ENCODE data around the gene MAP2K5.

Gene MAP2K5

DNA sequence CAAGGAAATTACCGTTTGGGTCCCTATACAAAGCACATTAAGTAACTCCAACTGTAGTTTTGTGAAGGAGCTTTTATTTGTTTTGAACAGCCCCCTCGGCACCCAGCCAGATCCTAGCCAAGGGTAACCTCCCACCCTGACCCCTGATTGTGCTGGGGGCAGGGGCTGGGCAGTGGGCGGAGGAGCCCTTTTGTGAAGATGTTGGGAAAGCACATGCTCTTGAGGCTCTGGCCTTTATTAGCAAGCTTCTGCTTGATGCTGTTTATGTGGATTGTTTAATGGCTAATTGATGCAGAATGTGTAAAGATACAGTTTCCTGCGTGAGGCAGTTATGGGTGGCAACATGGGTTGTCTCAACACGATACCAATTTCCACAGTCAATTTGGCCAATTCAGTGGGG, 136.5 kb downstream of the MAP2K5 start:
- DNase-seq, result no peak

DNA sequence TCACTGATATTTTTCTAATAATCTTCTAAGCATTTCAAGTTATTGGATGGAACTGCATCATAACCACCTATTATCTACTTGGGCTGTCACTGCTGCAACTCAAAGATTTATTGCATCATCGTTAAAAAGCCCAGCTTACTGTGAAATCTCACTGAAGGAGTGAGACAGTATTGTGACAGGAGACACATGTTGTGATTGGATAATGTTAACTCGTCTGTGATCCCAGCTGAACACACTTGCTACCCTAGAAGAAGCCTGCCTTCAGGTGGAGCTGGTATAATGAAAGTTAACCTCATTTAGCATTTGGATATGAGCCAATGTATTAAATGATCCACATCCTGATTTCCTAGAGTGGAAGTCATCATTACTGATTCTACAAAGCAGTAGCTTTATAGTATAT, 138.1 kb downstream of the MAP2K5 start:
- DNase-seq, result no peak

DNA sequence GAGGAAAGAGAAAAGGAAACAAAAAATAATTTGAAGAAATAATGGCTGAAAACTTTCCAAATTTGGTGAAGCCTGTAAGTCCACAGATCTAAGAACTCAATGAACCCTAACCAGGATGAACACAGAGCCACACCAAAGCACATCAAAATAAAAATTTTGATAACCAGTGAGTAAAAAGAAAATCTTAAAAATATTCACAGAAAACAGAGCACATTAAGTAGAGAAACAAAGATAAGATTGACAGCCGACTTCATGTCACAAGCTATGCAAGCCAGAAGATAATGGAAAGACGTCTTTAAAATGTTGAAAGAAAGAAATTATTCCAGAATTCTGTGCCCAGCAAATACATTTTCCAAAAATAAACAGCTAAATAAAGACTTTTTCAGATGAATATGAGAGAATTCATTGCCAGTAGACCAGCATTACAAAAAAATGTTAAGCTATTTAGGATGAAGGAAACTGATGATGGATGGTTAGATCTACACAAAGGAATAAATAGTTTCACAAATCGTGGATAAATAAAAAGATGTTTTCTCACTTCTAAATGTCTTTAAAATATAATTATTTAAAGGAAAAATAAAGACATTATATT, 142.6 kb downstream of the MAP2K5 start:
- no peak for DNase-seq

DNA sequence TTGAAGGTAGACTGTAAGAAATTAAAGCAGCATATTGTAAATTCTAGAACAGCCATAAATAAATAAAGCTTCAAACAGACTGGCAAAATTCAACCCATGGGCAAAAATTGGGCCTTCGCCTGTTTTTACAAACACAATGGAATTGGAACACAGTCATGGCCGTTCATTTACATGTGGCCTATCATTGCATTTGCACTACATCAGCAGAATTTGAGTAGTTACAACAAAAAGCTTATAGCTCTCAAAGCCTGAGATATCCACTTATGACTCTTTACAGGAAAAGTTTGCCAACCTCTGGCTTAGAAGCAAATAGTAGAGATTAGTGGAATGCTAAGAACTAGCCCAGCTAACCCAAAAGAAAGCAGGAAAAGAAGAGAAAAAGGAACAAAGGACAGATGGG, 143.2 kb downstream of the MAP2K5 start:
- no peak for DNase-seq

DNA sequence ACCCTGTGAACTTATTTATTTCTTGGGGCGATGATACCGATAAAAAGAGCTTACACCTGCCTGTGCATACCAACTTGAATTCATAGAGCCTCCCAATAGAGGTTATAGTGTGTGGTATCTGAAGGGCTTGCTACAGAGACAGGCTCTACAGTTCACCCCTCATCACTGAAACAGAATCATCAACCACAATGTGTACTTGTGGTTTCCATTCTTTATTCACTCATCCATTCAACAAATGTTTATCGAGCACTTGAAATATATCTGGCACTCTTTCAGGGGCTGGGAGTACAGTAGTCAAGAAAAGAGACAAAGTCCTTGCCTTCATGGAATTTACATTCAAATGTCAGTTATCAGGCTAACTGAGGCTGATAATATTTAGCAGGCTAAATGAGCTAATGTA, 148.4 kb downstream of the MAP2K5 start:
- DNase-seq, result no peak

DNA sequence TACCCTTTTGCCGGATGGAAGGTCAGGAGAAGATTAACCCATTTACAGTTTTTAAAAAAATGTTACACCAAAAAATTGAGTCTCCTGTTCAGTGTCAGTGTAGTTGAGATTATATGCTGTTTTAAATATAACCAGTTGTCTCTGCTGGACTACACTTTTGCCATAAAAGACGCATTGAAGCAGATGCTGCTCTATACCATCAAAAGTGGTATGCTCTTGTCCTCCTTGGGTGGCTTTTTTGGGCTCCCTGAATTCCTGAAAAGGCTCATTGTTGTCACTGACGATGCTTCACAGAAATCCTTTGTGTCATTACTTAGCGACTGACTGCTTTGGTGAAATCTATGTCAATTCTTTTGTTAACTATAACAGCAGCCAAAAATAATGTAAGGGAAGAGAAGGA, 148.9 kb downstream of the MAP2K5 start:
- DNase-seq, result no peak

DNA sequence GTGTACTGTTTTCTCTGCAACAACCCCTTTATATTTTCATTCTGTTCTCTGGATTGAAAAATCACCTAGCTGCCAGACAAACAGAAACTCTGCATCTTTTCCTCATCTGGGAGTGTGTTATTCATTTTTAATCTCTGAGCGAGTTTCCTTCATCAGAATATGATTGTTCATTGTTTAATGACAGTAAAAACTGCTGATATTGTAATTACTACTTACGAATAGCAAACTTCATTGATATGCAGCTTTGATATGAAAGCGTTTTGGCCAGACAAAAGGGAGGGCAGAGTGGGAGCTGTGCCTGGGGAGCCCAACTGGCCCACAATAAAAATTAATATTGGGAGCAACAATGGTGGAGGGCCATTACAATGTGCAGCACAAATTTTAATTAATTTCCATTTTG, 150.1 kb downstream of the MAP2K5 start:
- no peak for DNase-seq

DNA sequence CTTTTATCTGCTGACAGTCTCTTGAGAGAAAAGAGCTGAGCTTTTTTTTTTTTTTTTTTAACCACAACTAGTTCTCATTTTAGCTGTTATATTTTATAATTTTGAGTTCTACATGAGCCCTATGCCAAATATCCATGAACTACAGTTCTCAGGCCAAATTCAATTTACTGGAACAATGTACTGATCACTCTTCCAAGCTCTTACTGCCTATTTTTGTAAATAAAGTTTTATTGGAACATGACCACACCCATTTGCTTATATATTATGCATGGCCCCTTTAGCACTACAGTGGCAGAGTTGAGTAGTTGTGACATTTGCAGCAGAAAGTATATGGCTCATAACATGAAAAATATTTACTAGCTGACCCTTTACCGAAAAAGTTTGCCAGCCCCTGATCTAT, 153.6 kb downstream of the MAP2K5 start:
- no peak for DNase-seq

DNA sequence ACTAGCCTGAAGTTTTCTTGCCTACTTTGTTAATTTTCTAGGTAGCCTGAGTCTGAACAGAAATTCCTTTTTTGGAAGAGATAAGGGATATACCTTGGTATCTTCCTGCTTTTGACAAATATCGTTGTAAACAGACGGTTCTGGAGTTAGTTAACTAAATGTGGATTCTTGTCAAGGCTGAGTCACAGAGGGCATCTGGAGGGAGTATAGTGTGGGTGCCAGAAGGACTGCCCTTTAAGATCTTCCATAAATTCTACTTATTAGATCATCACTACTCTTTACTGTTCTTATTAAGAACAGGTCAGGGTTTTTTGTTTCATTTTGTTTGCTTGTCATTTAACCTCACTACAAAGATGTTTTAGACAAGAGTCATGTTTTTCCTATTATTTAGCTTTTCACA, 157.5 kb downstream of the MAP2K5 start:
- no peak for DNase-seq

DNA sequence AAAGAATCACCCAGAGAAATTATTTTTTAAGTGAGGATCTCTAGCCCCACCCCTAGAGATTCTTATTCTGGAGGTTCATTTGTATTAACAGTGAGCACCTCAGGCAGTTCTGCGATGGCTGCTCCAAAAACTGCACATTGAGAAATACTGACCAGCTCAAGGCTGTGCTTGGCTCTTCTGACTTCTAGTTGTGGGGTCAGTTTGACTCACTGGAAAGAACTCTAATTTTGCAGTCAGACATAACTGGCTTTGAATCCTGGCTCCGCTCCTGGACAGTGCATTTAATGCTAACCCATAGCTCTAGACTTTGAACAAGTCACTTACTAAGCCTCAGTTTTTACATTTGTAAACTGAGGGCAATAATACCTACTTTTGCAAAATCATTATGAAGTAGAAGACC, 159.2 kb downstream of the MAP2K5 start:
- no peak for DNase-seq

DNA sequence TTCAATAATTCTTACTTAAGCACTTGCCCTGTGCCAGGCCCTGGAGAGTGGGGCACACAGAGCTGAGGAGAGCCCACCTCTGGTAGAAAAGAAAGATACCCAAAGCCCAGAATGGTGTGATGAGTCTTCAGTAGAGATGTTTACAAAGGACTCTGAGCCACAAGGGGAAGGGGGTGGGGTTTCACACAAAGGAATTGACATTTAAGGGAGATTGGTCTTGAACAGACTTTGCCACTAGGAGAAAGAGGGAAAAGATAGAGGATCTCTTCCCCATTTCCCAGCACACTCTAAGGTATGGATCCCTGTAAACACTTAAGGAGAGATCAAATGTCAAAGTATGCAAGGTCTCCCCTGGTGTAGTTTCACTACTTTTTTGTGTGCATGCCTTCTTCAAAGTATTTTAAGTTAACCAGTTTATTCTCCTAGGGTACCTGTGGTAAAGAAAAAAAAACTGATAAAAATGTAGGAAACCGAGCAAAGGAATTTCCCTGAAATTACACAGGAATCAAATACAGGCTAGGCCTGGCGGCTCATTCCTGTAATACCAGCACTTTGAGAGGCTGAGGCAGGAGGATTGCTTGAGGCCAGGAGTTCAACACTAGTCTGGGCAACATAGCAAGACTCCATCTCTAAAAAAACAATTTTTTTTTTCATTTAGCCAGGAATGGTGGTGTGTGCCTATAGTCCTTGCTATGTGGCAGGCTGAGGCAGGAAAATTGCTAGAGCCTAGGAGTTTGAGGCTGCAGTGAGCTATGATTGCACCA, 165.2 kb downstream of the MAP2K5 start:
- no peak for DNase-seq

DNA sequence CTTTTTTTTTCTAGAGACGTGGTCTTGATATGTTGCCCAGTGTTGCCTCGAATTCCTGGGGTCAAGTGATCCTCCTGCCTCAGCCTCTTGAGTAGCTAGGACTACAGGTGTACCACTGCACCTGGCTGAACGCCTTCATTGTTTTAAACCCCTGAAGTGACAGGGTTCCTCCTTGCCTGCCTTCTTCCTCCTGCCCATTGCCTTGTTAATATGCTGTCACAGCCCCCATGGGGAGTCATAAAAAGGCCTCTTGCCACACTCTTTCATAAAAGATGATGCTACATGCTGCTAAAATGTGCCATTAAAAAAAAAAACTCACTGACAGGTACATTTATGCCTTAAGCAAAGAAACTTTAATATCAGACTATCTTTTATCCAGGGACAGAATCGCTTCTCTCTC, 166.0 kb downstream of the MAP2K5 start:
- no peak for DNase-seq

DNA sequence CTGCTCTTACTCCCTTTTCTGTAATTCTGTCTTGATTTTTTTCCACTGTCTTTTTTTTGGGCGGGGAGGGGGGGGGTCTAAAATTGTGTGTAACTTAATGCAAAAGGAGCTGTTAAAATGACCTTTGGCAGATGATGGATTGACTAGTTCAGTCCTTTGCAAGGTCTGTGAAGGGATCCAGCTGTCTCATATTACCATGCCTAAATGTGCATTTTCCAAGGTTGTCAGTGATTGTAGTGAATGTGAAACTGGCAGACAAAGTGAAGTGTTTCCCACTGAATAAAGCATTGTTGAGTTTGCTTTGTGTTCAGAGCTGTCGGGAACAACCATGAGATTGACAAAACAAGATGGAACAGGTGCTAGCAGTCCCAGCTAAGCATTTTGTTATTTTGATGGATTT, 172.7 kb downstream of the MAP2K5 start:
- peak; percentile 44 for DNase-seq

DNA sequence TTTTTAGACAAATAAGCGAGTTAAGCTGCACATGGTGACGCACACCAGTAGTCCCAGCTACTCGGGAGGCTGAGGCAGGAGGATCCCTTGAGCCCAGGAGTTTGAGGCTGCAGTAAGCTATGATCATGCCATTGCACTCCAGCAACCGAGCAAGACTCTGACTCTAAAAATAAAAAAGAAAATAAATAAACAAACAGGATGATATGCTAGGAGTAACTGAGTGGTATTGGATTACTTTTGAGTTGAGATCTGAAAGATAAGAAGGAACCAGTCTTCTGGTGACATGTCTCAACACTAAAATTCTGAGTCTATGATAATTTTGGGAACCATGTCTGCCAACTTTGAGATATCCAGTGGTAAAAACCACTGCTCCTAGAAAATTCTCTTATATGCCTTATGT, 173.7 kb downstream of the MAP2K5 start:
- no peak for DNase-seq

DNA sequence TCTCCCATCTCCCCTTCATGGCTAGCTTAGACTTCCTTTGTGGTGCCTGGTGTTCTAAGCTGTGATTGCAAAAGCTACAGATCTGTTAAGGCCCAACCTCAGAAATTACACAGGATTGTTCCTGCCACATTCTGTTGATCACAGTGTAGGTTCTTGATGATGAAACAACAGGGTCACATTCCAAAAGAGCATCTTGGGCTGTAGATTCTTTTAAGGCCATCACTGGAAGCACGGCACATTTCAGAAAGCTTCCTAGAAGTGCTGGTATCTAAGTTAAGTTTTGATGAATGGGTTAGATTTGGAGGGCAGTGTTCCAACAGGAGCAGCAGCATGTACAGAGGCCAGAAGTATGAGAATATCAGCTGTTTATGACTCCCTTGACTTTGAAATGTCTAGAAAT, 175.3 kb downstream of the MAP2K5 start:
- no peak for DNase-seq

DNA sequence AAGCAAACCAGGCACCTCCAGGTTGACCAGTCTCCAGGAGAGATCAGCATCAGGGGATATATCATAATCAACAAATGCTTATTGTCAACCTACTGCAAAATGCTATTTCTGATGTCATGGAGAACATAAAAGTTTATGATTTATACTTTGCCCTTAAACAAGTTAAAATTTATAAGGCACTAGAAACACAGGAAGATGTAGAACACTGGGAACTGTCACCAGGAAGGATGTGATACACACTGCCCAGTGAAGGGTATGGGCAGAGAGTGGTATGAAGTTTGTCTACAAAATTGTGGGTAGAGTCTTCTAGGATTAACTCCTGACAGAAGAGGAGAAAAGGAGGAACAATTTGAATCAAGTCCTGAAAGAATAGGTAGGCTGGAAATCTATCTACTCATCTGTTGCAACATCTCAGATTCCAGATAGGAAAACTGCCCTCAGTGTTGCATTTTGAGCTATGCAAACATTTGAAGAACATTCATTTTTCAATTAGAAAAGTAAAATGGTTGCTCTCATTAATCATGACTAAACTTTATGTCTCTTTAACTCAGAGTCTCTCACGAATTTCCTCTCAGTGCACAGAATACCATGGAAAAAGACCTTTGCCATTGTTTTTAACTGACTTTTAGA, 176.9 kb downstream of the MAP2K5 start:
- DNase-seq, result no peak

DNA sequence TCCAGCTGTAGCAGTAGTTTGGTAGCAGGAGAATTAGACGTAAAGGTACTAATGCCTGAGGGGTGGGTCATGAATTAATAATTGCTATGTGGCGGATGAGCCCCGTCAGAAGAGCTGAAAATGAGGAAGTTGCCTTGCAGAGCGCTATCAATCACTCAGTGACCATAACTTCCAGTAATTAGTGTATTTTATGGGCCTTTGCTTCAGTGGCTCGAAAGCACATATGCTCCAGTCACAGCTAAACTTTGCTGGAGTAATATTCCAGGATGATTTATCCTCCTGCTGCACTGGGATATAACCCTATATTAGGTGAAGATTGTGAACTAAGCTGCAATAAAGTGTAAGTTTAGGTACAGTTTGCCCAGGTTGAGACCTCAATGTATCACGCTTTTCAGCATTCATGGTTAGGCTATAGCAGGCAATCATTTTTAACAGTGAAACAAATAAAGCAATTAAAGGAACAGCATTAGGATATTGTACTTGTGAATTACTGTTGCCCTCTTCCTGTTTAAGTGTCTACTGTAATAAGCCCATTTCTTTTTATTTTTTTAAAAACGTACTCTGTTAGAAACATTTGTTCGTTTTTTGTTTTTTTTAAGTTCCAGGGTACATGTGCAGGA, 178.2 kb downstream of the MAP2K5 start:
- DNase-seq, result no peak

DNA sequence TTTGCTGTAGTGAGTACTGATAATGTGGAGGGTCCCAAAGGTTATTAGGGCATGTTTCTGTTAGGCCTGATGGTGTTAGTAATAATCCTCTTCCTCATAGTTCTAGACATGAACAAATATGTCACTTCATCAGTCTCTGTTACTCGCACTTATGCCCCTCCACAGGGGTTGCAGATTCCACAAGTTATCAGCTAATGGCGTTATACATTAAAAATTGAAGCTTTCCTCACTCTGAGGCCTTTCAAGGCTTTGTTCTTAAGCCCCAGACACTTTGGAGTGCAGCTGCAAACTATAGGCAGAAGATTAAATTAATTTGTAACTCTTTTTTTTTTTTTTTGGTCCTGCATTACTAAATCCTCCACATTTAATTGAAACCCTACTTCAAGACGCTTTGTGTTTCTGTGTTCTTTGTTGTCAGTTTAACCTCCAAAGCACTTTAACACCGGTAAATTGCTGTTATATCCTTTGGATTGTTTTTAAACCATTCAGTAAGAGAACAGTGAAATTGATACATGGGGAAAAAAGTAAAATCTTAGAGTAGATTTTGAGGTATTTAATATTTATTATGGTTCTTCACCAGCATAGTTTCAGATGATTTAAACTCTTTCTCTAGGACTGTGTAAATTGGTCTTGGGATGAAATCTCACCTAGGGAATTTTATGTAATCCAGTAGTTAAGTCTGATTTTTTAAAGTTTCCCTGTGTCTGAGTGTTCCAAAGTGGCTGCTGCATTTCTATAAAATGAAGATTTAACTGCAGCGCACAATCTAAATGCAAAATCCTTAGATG, 179.7 kb downstream of the MAP2K5 start:
- DNase-seq, result no peak

DNA sequence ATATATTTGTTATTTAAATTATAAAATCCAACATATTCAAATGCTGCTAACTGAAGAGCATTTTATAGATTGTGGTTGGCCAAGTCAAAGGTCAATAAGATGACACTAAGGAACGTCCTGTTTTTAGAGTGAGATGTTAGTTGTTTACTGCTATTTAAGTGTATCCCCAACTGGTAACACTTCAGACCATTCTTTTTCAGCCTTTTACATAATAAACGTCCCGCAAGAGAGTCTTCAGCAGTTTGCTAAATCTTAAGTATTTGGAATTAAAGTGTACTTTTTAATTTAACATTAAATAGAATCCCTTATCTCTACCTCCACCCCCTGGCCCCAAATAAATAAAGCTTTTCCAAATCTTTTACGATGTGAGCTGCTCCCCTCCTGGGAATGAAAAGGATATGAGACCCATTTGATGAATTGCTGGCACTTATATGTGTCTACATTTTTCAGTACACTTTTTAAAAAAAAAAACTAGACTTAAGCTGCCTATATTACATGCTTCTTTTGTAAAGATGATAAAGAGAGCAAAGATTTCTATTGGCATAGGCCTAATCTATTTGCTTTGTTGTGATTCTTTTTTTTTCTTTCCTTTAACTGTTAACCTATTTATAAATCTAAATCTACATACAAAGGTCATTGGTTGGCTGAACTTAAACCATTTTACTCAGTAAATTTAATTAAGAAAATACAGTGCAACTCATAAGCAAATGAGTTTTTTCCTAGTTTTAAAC, 181.0 kb downstream of the MAP2K5 start:
- DNase-seq, result no peak

DNA sequence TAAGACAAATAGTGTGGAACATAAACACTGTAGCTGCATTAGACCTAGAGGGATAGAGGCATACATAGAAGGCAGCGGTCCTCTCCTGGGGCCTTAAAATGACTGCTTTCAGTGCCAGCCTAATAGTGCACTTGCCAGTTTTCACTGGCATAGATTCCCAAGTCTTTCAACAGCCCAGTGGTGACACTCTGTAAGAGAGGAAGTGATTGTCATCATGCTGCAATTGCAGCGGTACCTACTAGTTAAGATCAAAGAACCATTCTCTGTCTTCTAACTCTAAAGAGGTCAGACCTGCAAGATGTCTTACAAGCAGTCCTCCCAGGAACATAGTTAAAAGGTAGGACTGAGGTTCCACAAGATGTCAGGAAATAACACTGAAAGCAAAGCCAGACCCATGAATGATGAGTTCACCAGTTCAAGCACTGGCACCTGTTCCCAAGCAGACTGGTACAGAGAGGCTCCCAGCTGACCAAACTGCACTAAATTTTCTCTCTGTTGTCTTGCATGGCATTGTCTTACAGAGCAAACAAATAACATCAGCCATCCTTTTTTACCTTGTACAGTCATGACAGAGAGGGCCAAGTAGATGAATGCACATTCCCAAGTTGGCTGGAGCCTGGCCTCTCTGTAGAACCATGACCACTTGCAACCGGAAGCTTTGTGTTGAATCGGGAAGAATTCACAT, 182.3 kb downstream of the MAP2K5 start:
- DNase-seq, result no peak

DNA sequence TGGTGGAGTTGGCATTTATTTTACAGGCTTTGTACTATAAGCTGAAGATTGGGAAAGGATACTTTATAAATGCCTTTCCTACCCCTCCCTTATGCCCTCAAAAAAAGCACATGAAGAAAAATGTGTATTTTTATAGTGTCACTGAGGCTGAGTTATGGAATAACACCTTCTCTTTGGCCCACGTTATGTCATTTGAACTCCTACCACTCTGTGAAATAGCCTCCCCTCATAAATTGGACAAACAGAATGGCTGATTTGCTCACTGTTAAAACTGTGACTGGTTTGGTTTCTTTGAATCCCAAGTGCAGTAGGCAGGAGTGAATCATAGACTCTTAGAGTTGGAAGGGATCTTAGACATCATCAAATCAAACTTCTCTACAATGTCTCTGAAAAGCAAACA, 187.6 kb downstream of the MAP2K5 start:
- no peak for DNase-seq
